Measurements from ENCODE around the gene LAMTOR1.

The LAMTOR1 gene

DNA sequence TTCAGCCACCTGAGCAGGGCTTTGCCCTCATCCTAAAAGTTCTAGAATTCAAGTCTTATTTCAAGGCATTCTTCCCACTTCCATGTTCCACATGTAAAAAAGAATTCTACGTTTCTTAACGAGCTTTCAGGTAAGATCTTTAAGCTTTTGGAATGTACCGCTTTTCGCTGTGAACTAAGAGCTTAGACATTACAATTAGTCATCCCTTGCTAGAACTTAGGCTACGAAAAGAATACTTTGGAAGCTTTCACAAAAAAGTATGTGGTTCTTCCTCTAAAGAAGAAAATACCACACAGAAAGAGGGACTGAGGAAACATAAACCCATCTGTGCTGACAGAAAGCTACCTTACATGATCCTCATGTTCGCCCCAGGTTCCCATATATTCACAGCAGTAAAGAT lies 24.6 kb downstream of the LAMTOR1 start:
- ATAC-seq: no peak
- H3K4me1 Mint-ChIP-seq: peaks cover 56% of the 10 kb centered on the region
- H3K27ac Mint-ChIP-seq: no peak overlapping the region

DNA sequence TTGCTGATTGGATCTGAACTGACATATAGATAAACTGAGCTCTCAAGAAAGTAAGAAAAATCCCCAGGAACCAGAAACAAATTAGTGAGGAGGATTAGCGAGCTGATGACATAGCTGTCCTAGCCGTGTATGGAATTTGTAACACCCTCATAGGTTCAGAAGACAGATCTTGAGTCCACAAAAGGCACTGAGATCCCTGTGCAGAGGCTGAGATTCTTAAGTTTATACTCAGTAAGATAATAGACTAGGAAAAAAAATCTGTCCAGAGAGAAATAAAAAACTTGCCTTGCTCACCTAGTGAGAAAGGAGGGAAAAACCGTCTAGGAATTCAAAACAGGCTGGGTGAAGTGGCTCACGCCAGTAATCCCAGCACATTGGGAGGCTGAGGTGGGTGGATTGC lies 27.3 kb downstream of the LAMTOR1 start:
- no peak overlapping the region for H3K4me3 Mint-ChIP-seq

More for the DNA sequence above, 24.6 kb downstream of the LAMTOR1 start:
- no peak for DNase-seq
- Mint-ChIP-seq H3K9me3 (no peaks in the 10 kb centered on the region), H3K27me3 (no peaks in the 10 kb centered on the region), H3K4me3 (peak overlapping the region; percentile 96 to 100)

DNA sequence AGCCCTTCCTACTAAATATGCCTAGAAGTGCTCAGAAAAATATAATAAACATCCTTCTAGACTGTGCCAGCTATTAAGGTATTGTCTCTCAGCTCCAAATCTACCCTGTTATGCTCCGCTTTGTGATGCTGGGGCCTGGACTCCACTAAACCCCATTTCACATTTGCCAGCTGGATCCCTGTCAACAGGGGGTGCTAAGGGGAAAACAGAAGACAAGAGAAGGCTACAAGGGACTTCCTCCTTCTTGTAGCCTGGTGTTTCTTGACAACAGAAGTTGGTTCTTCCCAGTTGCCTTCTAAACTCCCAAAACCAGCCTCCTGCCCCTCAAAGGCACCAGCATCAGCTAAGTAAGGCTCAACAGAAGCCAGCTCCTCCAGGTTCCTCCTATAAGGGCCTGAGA lies 28.0 kb downstream of the LAMTOR1 start:
- Mint-ChIP-seq H3K4me1 (peaks cover 55% of the 10 kb centered on the region), H3K4me3 (no peak overlapping the region), H3K9me3 (no peaks in the 10 kb centered on the region), H3K27me3 (no peaks in the 10 kb centered on the region), H3K27ac (no peak overlapping the region)
- DNase-seq (no peak), ATAC-seq (no peak)

More for the DNA sequence above, 27.3 kb downstream of the LAMTOR1 start:
- H3K27me3 Mint-ChIP-seq: no peaks in the 10 kb centered on the region
- no peaks in the 10 kb centered on the region for H3K9me3 Mint-ChIP-seq
- peaks cover 55% of the 10 kb centered on the region for H3K4me1 Mint-ChIP-seq
- ATAC-seq: no peak
- DNase-seq: no peak
- no peak overlapping the region for H3K27ac Mint-ChIP-seq

GRCh38 chr11:72072348-72072747 lies 30.7 kb downstream of the LAMTOR1 start:
- Mint-ChIP-seq H3K27ac (peak overlapping the region in 1 of 2 donors; percentile 55), H3K4me3 (no peak overlapping the region), H3K27me3 (no peaks in the 10 kb centered on the region), H3K4me1 (peaks cover 53% of the 10 kb centered on the region), H3K9me3 (no peaks in the 10 kb centered on the region)
- DNase-seq (no peak), ATAC-seq (peak; percentile 74)

DNA sequence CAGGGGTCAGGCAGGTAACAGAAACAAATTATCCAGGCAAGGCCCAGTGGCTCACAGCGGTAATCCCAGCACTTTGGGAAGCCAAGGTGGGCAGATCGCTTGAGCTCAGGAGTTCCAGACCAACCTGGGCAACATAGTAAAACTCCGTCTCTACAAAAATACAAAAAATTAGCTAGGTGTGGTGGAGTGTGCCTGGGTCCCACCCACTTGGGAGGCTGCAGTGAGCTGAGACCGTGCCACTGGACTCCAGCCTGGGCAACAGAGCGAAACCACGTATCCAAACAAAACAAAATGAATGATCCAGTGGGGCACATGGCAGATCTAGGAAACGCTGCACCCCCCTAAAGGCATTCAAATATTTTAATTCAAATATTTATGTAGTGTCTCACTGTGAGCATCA lies 32.6 kb downstream of the LAMTOR1 start:
- H3K4me3 Mint-ChIP-seq: no peak overlapping the region
- H3K27ac Mint-ChIP-seq: peak overlapping the region in 1 of 2 donors; percentile 75
- ATAC-seq (no peak), DNase-seq (no peak)
- H3K9me3 Mint-ChIP-seq: no peaks in the 10 kb centered on the region
- no peaks in the 10 kb centered on the region for H3K27me3 Mint-ChIP-seq
- H3K4me1 Mint-ChIP-seq: peaks cover 46% of the 10 kb centered on the region

DNA sequence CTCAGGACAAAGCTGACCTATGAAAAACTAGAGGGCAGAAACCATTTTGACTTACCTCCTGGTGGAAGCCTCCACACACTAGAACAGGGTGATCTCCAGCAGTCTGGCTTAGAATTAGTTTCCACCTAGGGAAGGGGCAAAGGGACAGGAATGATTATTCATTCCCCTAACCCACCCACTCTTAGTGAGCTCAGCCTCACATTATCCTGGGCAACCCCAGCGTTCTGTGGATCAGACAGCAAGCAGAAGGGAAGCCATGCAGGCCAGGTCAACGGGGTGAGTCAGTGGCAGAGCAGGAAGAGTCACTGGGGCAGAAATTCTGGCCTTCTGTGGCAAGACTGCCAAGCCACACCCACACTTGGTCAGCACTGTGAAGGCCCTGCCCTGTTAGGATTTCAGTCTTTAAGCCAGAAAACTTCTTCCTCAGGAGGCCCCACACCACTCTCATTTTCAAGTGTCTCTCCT lies 33.3 kb downstream of the LAMTOR1 start:
- H3K4me1 Mint-ChIP-seq: peaks cover 46% of the 10 kb centered on the region
- H3K27me3 Mint-ChIP-seq: no peaks in the 10 kb centered on the region
- ATAC-seq (no peak), DNase-seq (no peak)
- H3K4me3 Mint-ChIP-seq: no peak overlapping the region
- no peaks in the 10 kb centered on the region for H3K9me3 Mint-ChIP-seq
- H3K27ac Mint-ChIP-seq: peak overlapping the region in 1 of 2 donors; percentile 14

GRCh38 chr11:72069200-72069599 lies 33.9 kb downstream of the LAMTOR1 start:
- H3K27me3 Mint-ChIP-seq: no peaks in the 10 kb centered on the region
- no peak for ATAC-seq
- no peaks in the 10 kb centered on the region for H3K9me3 Mint-ChIP-seq
- H3K4me3 Mint-ChIP-seq: no peak overlapping the region
- peaks cover 46% of the 10 kb centered on the region for H3K4me1 Mint-ChIP-seq
- no peak overlapping the region for H3K27ac Mint-ChIP-seq
- DNase-seq: no peak

DNA sequence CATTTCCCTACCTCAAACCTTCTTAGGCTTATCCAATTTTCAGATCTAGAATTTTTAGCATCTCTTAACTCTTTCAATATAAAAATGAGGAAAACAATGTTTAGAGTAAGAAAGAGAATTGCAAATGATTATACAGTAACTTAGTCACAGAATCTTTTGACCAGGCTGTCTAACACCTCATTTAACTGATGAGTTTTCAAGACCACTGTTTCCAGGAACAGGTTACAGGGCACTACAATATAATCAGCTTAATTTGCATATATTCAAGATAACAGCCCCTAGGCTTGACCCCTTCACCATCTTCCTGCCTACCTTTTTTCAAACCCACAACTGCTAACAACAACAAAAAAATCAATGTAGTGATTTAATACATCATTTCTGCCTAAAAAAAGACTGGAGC lies 35.4 kb downstream of the LAMTOR1 start:
- Mint-ChIP-seq H3K27ac (no peak overlapping the region), H3K4me3 (no peak overlapping the region), H3K27me3 (no peaks in the 10 kb centered on the region), H3K9me3 (no peaks in the 10 kb centered on the region), H3K4me1 (peaks cover 44% of the 10 kb centered on the region)
- no peak for DNase-seq
- ATAC-seq: no peak

GRCh38 chr11:72067266-72067665 lies 35.8 kb downstream of the LAMTOR1 start:
- Mint-ChIP-seq H3K27me3 (no peaks in the 10 kb centered on the region), H3K9me3 (no peaks in the 10 kb centered on the region), H3K4me1 (peaks cover 40% of the 10 kb centered on the region), H3K27ac (no peak overlapping the region), H3K4me3 (no peak overlapping the region)
- DNase-seq (no peak), ATAC-seq (no peak)

DNA sequence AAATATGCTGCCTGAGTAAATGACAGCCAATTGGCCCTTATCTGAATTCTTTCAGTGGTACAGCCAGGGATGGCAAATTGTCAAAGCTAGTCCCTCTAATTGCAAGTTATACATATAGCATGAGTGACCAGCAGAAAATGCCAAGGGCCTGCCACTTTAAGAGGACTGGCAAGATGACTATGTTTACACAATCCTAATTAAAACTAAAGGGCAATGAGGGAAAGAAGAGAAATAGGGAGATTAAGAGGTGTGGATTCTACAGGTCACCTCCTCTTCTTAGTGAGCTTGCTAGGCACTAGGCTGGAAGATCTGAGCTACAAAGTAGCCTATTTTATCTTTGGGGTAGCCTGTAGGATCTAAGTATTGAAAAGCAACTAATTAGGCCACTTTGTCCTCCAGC lies 36.2 kb downstream of the LAMTOR1 start:
- Mint-ChIP-seq H3K4me1 (peaks cover 36% of the 10 kb centered on the region), H3K27ac (no peak overlapping the region), H3K27me3 (no peaks in the 10 kb centered on the region), H3K4me3 (no peak overlapping the region), H3K9me3 (no peaks in the 10 kb centered on the region)
- ATAC-seq (no peak), DNase-seq (no peak)

GRCh38 chr11:72061739-72062396 lies 41.2 kb downstream of the LAMTOR1 start:
- Mint-ChIP-seq H3K4me3 (no peak overlapping the region), H3K4me1 (no peaks in the 10 kb centered on the region), H3K9me3 (no peaks in the 10 kb centered on the region), H3K27me3 (no peaks in the 10 kb centered on the region), H3K27ac (no peak overlapping the region)
- no peak for DNase-seq
- ATAC-seq: no peak

- DNase-seq (no peak), ATAC-seq (no peak)
- Mint-ChIP-seq H3K4me1 (no peaks in the 10 kb centered on the region), H3K9me3 (no peaks in the 10 kb centered on the region), H3K4me3 (no peak overlapping the region), H3K27ac (peak overlapping the region; percentile 33 to 81), H3K27me3 (no peaks in the 10 kb centered on the region)
These were observed 44.6 kb downstream of the LAMTOR1 start for GRCh38 chr11:72058416-72059034.

DNA sequence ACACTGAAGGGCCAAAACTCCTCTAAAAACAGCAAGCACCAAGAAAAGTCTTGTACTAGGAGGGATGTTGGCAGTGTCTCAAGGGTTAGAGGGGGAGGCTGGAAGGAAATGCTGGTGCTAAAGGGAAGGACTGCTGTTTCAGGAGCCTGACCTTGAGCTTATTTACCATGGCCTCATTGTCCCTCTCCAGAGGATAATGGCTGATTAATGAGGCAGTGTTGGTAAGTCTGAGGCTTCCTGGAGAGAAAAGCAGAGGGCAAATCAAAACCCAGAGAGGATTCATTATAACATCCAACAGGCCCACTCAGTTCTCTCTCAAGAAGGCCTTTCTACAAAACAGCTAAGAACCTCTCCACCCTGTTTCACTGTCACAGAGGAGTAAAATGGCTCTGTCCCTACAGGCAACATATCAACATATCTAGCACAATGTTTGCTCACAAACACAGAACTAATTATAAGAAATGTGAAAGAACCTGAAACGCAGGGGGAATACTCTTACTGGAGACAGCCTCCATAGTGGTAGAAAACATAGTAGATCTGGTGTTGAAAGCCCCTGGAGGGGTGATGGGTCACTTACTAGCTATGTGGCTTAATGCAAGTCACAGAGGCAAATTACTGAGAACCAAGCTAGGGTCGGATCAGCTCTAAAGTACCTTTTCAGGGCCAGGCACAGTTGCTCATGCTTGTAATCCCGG lies 54.2 kb downstream of the LAMTOR1 start:
- H3K4me3 Mint-ChIP-seq: no peak overlapping the region
- H3K9me3 Mint-ChIP-seq: no peaks in the 10 kb centered on the region
- no peak for DNase-seq
- peaks cover 8% of the 10 kb centered on the region for H3K4me1 Mint-ChIP-seq
- no peak overlapping the region for H3K27ac Mint-ChIP-seq
- ATAC-seq: no peak
- H3K27me3 Mint-ChIP-seq: no peaks in the 10 kb centered on the region

Measured in stimulated activated naive CD8-positive, alpha-beta T cell treated with anti-CD3 and anti-CD28 coated beads, Interleukin-15, amount 100 ng/mL, for 72 hours (primary cell).